ENCODE results near the gene KRT75.
"Not testable (repeated sequence)": the region's sequence is repeated elsewhere in the genome, so short reads cannot be mapped to it uniquely, and the experiment has no call there.

The KRT75 gene

GRCh38 chr12:52434081-52434733 is at the start of gene KRT75:
Gene KRT75, minus strand, starts transcription at chr12:52434371. Its CDS starts 67 bp downstream, at chr12:52434304.
- no peak for DNase-seq

DNA sequence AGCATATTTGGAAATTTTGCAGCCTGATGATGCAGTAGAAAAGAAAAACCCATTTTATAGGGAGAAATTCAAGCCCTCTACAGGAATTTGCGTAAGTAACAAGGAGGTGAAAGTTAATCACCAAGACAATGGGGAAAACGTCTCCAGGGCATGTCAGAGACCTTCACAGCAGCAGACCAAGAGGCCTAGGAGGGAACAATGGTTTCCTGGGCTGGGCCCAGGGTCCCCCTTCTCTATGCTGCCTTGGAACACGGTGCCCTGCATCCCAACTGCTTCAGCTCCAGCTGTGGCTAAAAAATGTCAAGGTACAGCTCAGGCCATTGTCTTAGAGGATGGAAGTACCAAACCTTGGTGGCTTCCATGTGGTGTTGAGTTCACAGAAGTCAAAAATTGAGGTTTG is 45.9 kb upstream of the KRT75 start:
- DNase-seq, result no peak

DNA sequence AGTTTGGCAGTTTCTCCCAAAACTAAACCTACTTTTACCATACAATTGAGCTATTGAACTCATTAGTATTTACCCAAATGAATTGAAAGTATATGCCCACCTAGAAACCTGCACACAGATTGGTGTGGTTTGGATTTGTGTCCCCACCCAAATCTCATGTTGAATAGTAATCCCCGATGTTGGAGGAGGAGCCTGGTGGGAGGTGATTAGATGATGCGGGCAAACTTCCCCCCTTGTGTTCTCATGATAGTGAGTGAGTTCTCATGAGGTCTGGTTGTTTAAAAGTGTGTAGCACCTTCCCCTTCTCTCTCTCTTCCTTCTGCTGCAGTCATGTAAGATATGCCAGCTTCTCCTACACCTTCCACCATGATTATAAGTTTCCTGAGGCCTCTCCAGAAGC is 43.5 kb upstream of the KRT75 start:
- DNase-seq, result no peak

DNA sequence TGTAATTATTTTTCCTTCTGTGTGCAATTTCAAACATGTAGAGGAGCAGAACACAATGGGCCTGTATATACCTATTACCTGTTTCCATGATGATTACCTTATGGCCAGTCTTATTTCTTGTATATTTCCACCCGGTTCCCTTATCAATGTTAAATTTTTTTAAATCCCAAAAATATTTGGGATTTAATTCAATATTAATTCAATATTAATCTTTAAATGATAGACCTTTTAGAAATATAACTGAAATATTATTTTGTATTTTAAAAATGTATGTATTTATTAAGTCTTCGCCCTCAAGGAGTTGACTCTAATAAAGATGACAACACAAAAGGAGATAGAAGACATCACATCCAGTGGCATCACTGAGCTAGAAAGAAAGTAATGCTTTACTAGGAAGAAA is 40.0 kb upstream of the KRT75 start:
- DNase-seq, result no peak

GRCh38 chr12:52473768-52474167 is 39.6 kb upstream of the KRT75 start, which contains the start of gene KRT6C:
Gene KRT6C, minus strand, starts transcription at chr12:52473805. Its CDS starts 68 bp downstream, at chr12:52473737.
- no peak for DNase-seq

GRCh38 chr12:52469853-52470252 is 35.7 kb upstream of the KRT75 start:
- DNase-seq, result no peak

- DNase-seq, result no peak
These were observed 30.7 kb upstream of the KRT75 start for GRCh38 chr12:52464897-52465296.

GRCh38 chr12:52461693-52462092 is 27.5 kb upstream of the KRT75 start:
- no peak for DNase-seq

DNA sequence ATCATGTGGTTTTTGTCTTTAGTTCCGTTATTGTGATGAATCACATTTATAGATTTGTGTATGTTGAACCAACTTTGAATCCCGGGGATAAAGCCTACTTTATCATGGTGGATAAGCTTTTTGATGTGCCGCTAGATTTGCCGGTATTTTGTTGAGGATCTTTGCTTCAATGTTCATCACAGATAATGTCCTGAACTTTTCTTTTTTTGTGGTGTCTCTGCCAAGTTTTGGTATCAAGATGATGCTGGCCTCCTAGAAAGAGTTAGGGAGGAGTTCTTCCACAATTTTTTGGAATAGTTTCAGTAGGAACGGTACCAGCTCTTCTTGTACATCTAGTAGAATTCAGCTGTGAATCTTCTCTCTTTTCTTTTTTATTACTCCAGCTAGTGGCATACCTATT is 24.7 kb upstream of the KRT75 start:
- DNase-seq, result no peak

- peak; percentile 13 for DNase-seq
These were observed 21.6 kb upstream of the KRT75 start for GRCh38 chr12:52455821-52456220.

DNA sequence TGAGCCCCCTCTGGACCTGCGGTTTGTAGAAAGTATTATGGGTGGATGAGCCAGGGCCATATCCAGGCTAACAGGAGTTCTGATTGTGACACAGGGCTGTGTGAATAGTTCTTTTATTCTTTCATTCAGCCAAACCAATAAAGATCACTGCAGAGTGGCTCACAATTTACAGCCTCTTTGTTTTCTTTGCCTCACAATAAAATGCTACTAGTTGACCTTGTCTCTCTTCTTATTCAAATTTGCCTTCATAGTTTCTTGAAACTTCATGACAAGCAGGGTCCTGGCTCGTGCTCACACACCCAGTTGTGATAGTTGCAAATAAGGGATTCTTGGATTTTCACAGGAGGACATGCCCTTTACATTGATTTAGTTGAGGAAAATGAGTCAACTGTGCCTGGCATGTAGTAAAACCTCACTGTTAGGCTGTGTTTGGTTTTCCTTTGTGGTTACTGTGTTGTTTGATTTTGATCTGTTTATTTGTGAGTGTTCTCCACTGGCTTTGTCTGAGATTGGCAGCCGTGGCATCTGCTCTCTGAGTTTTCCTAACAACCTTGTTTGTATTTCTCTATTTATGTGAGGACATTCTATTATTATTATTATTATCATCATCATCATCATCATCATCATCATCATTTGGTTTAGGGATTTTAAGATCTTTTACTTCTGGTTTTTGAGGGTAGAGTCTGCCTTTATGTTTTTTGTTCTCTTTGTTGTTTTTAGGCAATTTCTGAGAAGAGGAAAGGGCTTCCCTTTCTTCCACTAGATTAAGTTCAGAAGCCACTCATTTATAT is 20.4 kb upstream of the KRT75 start:
- no peak for DNase-seq

- DNase-seq, result no peak
These were observed 17.9 kb upstream of the KRT75 start, which contains the start of gene KRT6B for GRCh38 chr12:52452101-52452500. Gene KRT6B, minus strand, starts transcription at chr12:52452146. Its CDS starts 68 bp downstream, at chr12:52452078.

- no peak for DNase-seq
These were observed 14.1 kb upstream of the KRT75 start for GRCh38 chr12:52448228-52448627.

DNA sequence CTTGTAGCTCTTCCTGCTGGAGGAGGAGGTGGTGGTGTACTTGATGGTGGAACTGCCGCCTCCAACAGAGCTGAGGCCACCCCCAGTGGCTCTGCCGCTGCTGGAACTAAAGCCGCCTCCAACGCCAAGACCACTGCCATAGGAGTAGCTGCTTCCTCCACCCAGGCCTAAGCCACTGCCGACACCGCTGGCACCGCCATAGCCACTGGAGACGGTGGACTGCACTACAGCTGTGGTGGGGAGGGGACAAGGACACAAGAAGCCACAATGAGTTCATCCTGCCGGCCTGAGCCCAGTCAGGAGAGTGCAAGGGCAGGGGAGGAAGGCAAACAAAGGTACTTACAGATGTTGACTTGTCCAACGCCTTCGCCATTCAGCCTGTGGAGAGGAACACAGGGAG is 13.0 kb upstream of the KRT75 start:
- not testable (repeated sequence) for DNase-seq

DNA sequence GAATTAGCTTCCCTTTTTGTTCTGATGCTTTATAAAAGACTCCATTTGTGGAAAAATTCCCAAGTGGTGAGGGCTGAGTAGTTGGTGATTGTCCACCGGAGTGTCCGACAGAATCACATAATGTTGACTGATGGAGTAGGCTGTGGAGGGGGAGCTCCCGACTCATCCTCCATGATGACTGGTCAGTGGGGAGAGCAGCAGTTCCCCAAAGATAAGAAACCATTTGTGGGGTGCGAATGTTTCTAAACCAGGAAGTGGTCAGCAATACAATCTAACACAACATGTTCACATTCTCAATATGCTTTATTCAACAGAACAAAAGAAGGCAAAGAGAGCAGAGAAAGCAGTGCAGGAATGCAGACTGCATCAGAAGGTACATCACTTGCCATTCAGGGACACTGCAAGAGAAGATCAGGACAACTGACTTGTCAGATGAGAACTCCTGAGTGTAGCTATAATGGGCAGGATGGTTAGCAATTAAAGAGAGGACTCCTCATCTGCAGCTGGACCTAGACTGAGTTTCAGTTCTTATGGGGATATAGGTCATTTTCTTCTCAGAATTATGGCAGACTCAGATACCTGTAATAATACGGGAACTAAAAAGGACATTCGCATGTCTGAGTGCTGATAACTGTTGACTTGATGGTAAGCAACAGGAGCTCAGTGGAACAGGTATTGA is 12.3 kb upstream of the KRT75 start:
- no peak for DNase-seq

- DNase-seq, result no peak
These were observed 11.7 kb upstream of the KRT75 start for GRCh38 chr12:52445876-52446275.

- DNase-seq, result no peak
These were observed 10.8 kb upstream of the KRT75 start for GRCh38 chr12:52444647-52445595.

DNA sequence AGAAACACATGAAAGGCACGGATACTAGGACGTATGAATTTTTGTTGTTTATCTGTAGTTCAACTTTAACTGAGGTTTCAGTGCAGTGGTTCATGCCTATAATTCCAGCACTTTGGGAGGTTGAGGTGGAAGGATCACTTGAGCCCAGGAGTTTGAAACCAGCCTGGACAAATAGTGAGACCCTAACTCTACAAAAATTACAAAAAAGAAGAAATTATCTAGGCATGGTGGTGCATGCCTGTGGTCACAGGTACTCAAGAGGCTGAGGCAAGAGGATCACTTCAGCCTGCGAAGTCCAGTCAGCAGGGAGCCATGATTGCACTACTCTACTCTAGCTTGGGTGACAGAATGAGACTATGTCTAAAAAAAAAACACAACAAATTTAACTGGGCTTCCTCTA is 9.8 kb upstream of the KRT75 start:
- DNase-seq, result no peak

DNA sequence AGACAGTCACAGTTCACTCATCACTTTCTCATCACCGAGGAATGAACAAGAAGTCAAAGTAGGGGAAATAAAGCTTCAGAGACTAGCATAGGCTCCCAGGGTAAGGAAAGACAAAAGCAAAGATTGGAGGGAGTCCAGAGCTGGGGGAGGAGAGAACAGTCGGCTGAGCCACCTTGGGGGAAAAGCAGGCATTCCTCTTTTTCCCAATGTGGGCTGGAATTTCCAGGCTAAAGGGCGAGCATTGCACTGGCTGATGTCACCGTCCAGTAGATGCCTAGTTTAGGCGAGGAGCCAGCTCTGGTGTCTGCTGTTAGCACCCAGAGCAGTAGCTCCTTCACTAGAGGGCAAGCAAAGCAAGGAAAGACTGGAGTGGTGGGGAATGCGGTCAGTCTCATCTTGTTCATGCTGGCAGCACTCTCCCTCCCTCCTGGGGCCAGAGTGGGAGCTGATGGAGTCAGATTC is 8.5 kb upstream of the KRT75 start:
- no peak for DNase-seq

GRCh38 chr12:52441320-52441911 is 7.2 kb upstream of the KRT75 start:
- no peak for DNase-seq

- peak; percentile 39 for DNase-seq
These were observed 6.7 kb upstream of the KRT75 start for GRCh38 chr12:52440821-52441319.

DNA sequence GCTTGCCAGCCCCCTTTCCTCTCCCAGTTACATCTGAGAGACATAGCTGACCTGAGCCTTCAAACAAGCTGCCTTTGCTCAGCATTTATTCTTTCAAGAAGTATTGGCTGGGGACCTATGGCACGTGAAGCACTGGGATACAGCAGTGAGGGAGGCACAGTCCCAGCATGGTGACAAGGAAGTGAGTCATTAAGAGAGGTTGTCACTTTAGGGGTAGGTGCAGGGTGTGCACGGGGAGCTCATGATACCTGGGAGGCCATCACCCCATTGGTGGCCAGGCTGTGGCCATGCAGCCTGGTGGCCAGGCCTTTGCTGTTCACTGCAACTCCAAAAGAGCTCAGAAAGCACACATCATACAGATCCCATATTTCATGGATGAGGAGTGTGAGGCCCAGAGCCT is 5.7 kb upstream of the KRT75 start:
- no peak for DNase-seq

Measured in MV-4-11 (cell line).